Measurements from ENCODE around the gene SYT2.

GRCh38 chr1:202713110-202713509 is 2.9 kb upstream of the SYT2 start:
- no peak for TF ChIP-seq CTCF (IDR thresholded peaks at IDR 0.05 in 2 of 3, conservative IDR thresholded peaks at IDR 0.05 in 1 of 3; ENCODE audit: control insufficient read depth in 2 of 3, extremely low read depth in 1 of 3, insufficient read depth in 1 of 3, low read depth in 3 of 3, low read length in 3 of 3)
- TF ChIP-seq RFX5 (IDR thresholded peaks at IDR 0.05; ENCODE audit: low read depth, low read length), result no peak
- TF ChIP-seq FOS (IDR thresholded peaks at IDR 0.05; ENCODE audit: borderline replicate concordance, extremely low read depth, insufficient read length), result no peak
- TF ChIP-seq CBFB (IDR thresholded peaks at IDR 0.05; ENCODE audit: low read depth), result no peak
- TF ChIP-seq ZNF24 (IDR thresholded peaks at IDR 0.05), result no peak
- no peak for TF ChIP-seq POLR2A (IDR thresholded peaks at IDR 0.05; ENCODE audit: low read depth, low read length)
- no peak for TF ChIP-seq PBX3 (IDR thresholded peaks at IDR 0.05; ENCODE audit: insufficient replicate concordance, low read depth, low read length)
- TF ChIP-seq NRF1 (conservative IDR thresholded peaks at IDR 0.05; ENCODE audit: low read depth, low read length), result no peak
- no peak for TF ChIP-seq RAD51 (IDR thresholded peaks at IDR 0.05)
- TF ChIP-seq SMC3 (IDR thresholded peaks at IDR 0.05; ENCODE audit: borderline replicate concordance, low read length), result no peak
